Adipose tissue (tissue), 3 donors: ENCODE results near the gene DOCK1. TPM values are rescaled to one million over a fixed set of nuclear protein-coding genes. Genes with fewer than 3 reads are reported as not detected.
"Not testable (repeated sequence)": the region's sequence is repeated elsewhere in the genome, so short reads cannot be mapped to it uniquely, and the experiment has no call there.

Experiments
- H3K27ac ChIP-seq: one replicate; pipeline ENCODE4 v1.5.1; 2013; ENCODE audit warnings: low read depth, low read length
- WGBS, 3 donors: extraction: QIAGEN DNeasy Blood & Tissue Kit; methylation state at CpG; one replicate each; pipeline ENCODE4 v1.1.7; 2013; 5-methylcytosine and 5-hydroxymethylcytosine counted together
- polyA plus RNA-seq, 3 donors: library from polyadenylated mRNA; stranded (reverse); fragments of 200-250 nt; gene quantifications; one replicate each; pipeline ENCODE4 v1.2.3, GENCODE V29; 2013
- donor health status: healthy with polysubstance abuse.
- donor health status: Bipolar disorder and iron deficiency.
- donor health status: healthy.

The DOCK1 gene
- polyA plus RNA-seq, 3 donors = 9.5 to 21.6 (median 21.5) TPM

GRCh38 chr10:126898460-126898859 is 6.8 kb upstream of the DOCK1 start:
- no peak overlapping the region for H3K27ac ChIP-seq

DNA sequence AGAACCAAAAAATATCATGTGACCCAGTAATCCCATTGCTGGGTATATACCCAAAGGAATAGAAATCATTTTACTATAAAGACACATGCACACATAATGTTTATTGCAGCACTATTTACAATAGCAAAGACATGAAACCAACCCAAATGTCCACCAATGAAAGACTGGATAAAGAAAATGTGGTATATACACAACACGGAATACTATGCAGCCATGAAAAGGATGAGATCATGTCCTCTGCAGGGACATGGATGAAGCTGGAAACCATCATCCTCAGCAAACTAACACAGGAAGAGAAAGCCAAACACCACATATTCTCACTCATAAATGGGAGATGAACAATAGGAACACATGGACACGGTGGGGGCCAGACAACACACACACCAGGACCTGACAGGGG is 5.7 kb upstream of the DOCK1 start:
- WGBS, 3 donors = 71 to 98% (median 75%) methylated on average over 2 of the region's 2 CpGs

DNA sequence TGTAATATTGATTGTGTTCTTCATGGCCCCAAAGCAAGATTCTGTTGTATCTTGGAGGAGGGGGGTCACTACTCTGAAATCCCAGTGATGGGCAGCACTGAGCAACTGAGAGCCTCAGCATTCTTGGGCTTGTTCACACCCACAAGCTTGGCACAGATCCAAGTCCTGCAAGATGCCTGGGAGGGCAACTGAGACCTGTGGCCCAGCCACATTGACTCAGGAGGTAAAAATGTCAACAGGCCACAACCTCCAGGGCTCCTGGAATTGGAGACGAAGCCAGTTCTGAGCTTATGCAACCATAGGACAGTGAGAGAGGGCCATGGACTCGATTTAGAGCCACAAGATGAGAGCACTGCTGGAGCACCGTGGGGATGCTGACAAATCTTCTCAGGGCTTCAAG is 3.1 kb upstream of the DOCK1 start:
- 86 to 96% (median 92%) methylated on average over 3 of the region's 3 CpGs for WGBS, 3 donors
- H3K27ac ChIP-seq = no peak overlapping the region

More for the DNA sequence above, 5.7 kb upstream of the DOCK1 start:
- H3K27ac ChIP-seq = not testable (repeated sequence)

GRCh38 chr10:126903656-126904360 is 1.4 kb upstream of the DOCK1 start:
- WGBS, 3 donors = 58 to 79% (median 66%) methylated on average over 12 of the region's 12 CpGs

DNA sequence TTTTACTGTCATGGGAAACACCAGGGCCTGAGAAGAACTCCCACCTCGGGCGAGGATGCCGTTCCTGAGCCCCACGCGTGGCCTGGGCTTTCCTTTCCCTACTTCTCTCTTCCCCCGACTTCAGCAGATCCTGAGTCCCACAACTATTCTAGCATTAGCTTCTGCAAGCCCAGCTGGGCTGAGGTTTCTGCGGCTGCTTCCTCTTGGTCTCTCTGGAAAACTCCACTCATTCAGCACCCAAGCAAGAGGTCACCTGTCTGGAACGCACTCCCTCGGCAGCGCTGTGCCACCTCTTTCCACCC is 761 bp upstream of the DOCK1 start:
- WGBS, 3 donors = 15 to 34% (median 15%) methylated on average over 10 of the region's 10 CpGs

More at GRCh38 chr10:126903656-126904360, 1.4 kb upstream of the DOCK1 start:
- no peak overlapping the region for H3K27ac ChIP-seq

DNA sequence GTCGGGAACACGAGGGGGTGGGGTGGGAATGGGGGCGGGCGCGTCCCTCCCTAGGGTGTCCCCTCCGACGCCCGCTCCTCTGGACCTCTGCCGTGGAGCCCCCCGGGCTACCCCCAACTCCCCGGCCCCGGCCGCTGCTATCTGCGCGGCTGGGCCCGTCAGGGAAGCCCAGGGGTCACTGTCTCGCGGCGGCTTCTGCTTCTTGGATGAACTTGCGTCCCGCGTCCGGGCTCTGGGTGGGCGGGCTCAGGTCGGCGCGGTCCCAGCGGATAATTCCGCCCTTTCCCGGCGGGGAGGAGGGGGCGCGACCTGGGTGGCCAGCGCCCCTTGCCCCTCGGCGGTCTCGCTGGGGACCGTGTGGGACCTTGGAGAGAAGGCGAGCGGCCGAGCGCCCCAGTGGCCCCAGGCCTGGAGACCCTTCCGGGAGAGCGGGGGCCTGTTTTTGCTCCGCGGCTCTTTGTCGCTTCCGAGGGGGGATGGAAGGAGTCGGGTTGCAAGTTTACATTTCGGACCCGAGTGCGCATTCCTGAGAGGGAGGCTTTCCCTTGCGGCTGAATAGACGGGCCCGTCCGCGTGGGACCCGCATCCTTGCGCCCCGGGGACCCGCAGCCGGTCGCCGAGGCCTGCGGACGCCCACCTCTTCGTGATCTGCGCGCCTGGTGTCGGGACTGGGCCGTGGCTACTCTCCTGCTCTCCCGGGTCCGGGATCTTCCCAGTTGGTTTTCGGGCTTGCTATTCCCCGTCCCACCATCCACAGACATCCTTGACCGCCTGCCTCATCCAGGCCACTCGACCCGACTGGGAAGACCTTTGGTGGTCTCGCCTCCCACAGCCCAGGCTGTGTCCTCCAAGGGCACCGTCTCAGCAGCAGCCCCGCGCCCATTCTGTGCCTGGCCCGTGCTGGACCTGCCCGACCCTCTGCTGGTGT is 812 bp downstream of the DOCK1 start:
- H3K27ac ChIP-seq = peak overlapping the region; percentile 7
- WGBS, 3 donors = 19 to 28% (median 25%) methylated on average over 67 to 84 of the region's 84 CpGs

More for the DNA sequence above, 761 bp upstream of the DOCK1 start:
- no peak overlapping the region for H3K27ac ChIP-seq

GRCh38 chr10:126906704-126907422 is 1.6 kb downstream of the DOCK1 start:
- 90 to 92% (median 90%) methylated on average over 14 of the region's 14 CpGs for WGBS, 3 donors
- no peak overlapping the region for H3K27ac ChIP-seq

- WGBS, 3 donors = 92 to 97% (median 97%) methylated on average over 9 of the region's 9 CpGs
- no peak overlapping the region for H3K27ac ChIP-seq
These were observed 2.3 kb downstream of the DOCK1 start for GRCh38 chr10:126907423-126907970.

DNA sequence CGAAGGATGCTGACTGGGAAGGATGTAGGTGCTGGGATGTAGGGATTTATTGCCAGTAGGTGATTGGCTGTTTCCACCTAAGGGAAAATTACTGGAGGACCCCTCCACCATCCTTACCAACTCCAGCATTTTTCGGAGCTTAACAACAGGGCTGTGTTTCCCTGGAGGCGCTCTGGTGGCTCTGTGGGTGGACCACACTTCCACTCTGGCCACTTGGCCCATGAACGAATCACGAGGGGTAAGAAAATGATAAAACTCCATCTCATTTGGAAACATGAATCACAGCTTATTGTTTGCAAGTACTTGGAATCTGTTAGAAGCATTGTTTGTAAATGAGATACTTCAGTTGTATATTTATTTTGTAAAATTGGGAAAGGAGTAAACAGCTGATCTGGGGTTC is 3.0 kb downstream of the DOCK1 start:
- no peak overlapping the region for H3K27ac ChIP-seq
- 74 to 83% (median 77%) methylated on average over 5 of the region's 5 CpGs for WGBS, 3 donors

- no peak overlapping the region for H3K27ac ChIP-seq
- WGBS, 3 donors = 59 to 76% (median 65%) methylated on average over 7 of the region's 7 CpGs
These were observed 3.5 kb downstream of the DOCK1 start for GRCh38 chr10:126908729-126909128.

DNA sequence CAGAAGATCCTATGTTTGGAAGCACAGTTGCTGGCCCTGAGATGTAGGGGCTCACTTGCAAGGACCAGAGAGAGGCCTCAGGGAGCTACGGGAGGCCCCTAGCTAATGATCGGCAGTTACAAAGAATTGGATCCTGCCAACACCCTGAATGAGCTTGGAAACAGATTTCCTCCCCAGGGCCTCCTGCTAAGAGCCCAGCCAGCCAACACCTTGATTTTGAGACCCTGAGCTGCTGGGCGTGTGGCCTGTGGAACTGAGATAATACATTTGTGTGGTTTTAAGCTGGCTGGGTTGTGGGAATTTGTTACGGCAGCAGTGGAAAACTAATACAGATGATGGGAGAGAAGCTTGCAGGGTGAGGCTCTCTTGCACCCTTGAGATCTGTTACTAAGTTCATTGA is 3.9 kb downstream of the DOCK1 start:
- WGBS, 3 donors = 66 to 73% (median 67%) methylated on average over 4 of the region's 4 CpGs
- H3K27ac ChIP-seq = no peak overlapping the region

DNA sequence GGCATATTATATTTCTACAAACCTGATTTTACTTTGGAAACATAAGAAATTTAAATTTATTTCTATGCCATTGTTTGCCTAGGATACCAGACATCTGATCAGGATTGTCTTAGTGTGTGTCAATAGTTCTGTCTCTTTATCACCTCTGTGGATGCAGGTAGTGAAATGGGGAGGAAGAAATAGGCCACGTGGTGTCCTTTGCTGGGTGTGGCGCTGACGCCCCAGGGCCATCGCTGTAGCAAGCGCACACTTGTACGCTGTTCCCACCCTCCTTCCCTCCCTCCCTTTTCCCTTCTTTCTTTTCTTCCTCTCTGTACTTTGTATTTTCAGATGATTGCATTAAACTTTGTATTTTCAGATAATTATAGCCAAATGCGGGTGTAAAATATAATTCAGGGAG is 5.0 kb downstream of the DOCK1 start:
- no peak overlapping the region for H3K27ac ChIP-seq
- WGBS, 3 donors = 92 to 95% (median 94%) methylated on average over 7 of the region's 7 CpGs

GRCh38 chr10:126910798-126911197 is 5.6 kb downstream of the DOCK1 start:
- no peak overlapping the region for H3K27ac ChIP-seq
- WGBS, 3 donors = 71 to 86% (median 86%) methylated on average over 6 of the region's 6 CpGs

GRCh38 chr10:126911301-126911700 is 6.1 kb downstream of the DOCK1 start:
- WGBS, 3 donors = 95 to 98% (median 96%) methylated on average over 11 of the region's 11 CpGs

DNA sequence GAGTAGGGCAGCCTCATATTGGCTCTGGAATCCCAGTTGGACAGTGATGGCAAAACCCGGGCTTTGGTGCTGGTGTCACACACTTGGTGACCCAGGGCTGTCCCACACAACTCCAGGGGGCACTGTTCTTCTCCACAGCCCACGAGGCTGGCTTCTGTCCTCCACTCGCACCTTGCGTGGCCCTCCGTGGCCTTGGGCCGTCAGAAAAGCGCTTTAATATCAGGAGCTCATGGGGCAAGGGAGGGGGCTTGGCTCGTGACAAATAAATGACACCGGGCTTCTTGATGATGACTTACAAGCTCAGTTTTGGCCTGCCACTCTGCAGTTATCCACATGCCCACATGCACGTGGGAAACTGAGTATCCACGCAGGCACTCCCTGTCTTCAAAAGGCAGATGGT is 8.1 kb downstream of the DOCK1 start:
- 79 to 93% (median 88%) methylated on average over 11 of the region's 11 CpGs for WGBS, 3 donors
- H3K27ac ChIP-seq = no peak overlapping the region

More at GRCh38 chr10:126911301-126911700, 6.1 kb downstream of the DOCK1 start:
- H3K27ac ChIP-seq = no peak overlapping the region

- no peak overlapping the region for H3K27ac ChIP-seq
- 100% methylated on average over 1 of the region's 1 CpG for WGBS, 3 donors
These were observed 9.3 kb downstream of the DOCK1 start for GRCh38 chr10:126914561-126914960.

- 55 to 95% (median 94%) methylated on average over 9 to 12 of the region's 12 CpGs for WGBS, 3 donors
- H3K27ac ChIP-seq = not testable (repeated sequence)
These were observed 11.7 kb downstream of the DOCK1 start for GRCh38 chr10:126916952-126917351.

- H3K27ac ChIP-seq = no peak overlapping the region
These were observed 12.1 kb downstream of the DOCK1 start for GRCh38 chr10:126917375-126917774.

More at GRCh38 chr10:126917375-126917774, 12.1 kb downstream of the DOCK1 start:
- 52 to 82% (median 77%) methylated on average over 7 of the region's 7 CpGs for WGBS, 3 donors
